HEK293 (cell line): ENCODE data around the gene METTL1.

Source experiments
- CTCF ChIA-PET: fragments of 350-600 bp; formaldehyde crosslinking; extraction: SDS; loops from one replicate; lab custom pipeline; 2021; ENCODE audit warnings: antibody characterized with exemption; lab: Yijun Ruan, JAX
- POLR2A ChIA-PET: fragments of 300-600 bp; formaldehyde crosslinking; extraction: SDS; loops from one replicate; lab custom pipeline; 2020; ENCODE audit warnings: antibody characterized with exemption, inconsistent platforms; lab: Yijun Ruan, JAX
- H3K27ac ChIP-seq: fragments of 200-500 bp; sonication (Bioruptor generic); 2 replicates; pipeline ENCODE4 v1.5.1; 2014; ENCODE audit warnings: low read depth, low read length, control low read depth, inconsistent platforms; ENCODE audit errors: extremely low read depth
- H3K36me3 ChIP-seq, 2 experiments: fragments of 200-500 bp in 1 of 2; sonication (Bioruptor generic) in 1 of 2; 1 replicate in 1 of 2; 2 replicates in 1 of 2; pipeline ENCODE4 v1.5.1; 2014 to 2017; ENCODE audit warnings: inconsistent platforms in 2 of 2, low read length in 2 of 2; ENCODE audit not compliant: control insufficient read depth in 2 of 2, insufficient read depth in 1 of 2
- H3K4me1 ChIP-seq: fragments of 200-500 bp; sonication (Bioruptor generic); 2 replicates; pipeline ENCODE4 v1.5.1; 2014; ENCODE audit warnings: mild to moderate bottlenecking, low read length, inconsistent platforms; ENCODE audit not compliant: control insufficient read depth, insufficient read depth
- H3K4me3 ChIP-seq: 2 replicates; pipeline ENCODE4 v1.5.1; 2011; ENCODE audit warnings: low read depth, mild to moderate bottlenecking, control low read depth, low read length, moderate library complexity
- H3K9me3 ChIP-seq: fragments of 200-500 bp; sonication (Bioruptor generic); 2 replicates; pipeline ENCODE4 v1.5.1; 2014; ENCODE audit warnings: low read depth, low read length, inconsistent platforms; ENCODE audit not compliant: control insufficient read depth, insufficient read depth
- FEZF1 ChIP-seq: fragments of 450-650 bp; formaldehyde crosslinking; IDR thresholded peaks from 2 replicates; pipeline ENCODE4 v1.5.1; 2016; ENCODE audit warnings: missing biosample characterization, missing genetic modification characterization
- GLI4 ChIP-seq: fragments of 450-650 bp; formaldehyde crosslinking; IDR thresholded peaks from 2 replicates; pipeline ENCODE4 v1.5.1; 2016; ENCODE audit warnings: missing biosample characterization, missing genetic modification characterization
- KLF7 ChIP-seq: fragments of 450-650 bp; formaldehyde crosslinking; IDR thresholded peaks from 2 replicates; pipeline ENCODE4 v1.5.1; 2016; ENCODE audit warnings: missing biosample characterization, missing genetic modification characterization, borderline replicate concordance
- SCRT1 ChIP-seq: fragments of 450-650 bp; formaldehyde crosslinking; IDR thresholded peaks from 2 replicates; pipeline ENCODE4 v1.5.1; 2016; ENCODE audit warnings: missing biosample characterization, missing genetic modification characterization, borderline replicate concordance
- SETDB1 ChIP-seq: IDR thresholded peaks from one replicate; pipeline ENCODE4 v1.6.1; 2017; ENCODE audit warnings: mild to moderate bottlenecking, low read length, moderate library complexity, mixed read lengths; ENCODE audit not compliant: insufficient read length
- ZBTB17 ChIP-seq: fragments of 450-650 bp; formaldehyde crosslinking; IDR thresholded peaks from 2 replicates; pipeline ENCODE4 v1.5.1; 2016; ENCODE audit warnings: missing biosample characterization, missing genetic modification characterization
- ZNF10 ChIP-seq: fragments of 450-650 bp; formaldehyde crosslinking; IDR thresholded peaks from 2 replicates; pipeline ENCODE4 v1.5.1; 2017; ENCODE audit warnings: missing biosample characterization, missing genetic modification characterization
- ZNF114 ChIP-seq: fragments of 450-650 bp; formaldehyde crosslinking; IDR thresholded peaks from 2 replicates; pipeline ENCODE4 v1.5.0; 2017; ENCODE audit warnings: missing biosample characterization, missing genetic modification characterization
- ZNF239 ChIP-seq: fragments of 450-650 bp; formaldehyde crosslinking; IDR thresholded peaks from 2 replicates; pipeline ENCODE4 v1.5.1; 2016; ENCODE audit warnings: missing biosample characterization, missing genetic modification characterization
- ZNF302 ChIP-seq: fragments of 450-650 bp; formaldehyde crosslinking; IDR thresholded peaks from 2 replicates; pipeline ENCODE4 v1.5.1; 2016; ENCODE audit warnings: missing biosample characterization, missing genetic modification characterization, low read depth
- ZNF311 ChIP-seq: fragments of 450-650 bp; formaldehyde crosslinking; IDR thresholded peaks from 2 replicates; pipeline ENCODE4 v1.5.1; 2017; ENCODE audit warnings: missing biosample characterization, missing genetic modification characterization, borderline replicate concordance
- ZNF335 ChIP-seq: fragments of 450-650 bp; formaldehyde crosslinking; conservative IDR thresholded peaks from 2 replicates; pipeline ENCODE4 v1.5.1; 2016; ENCODE audit warnings: missing biosample characterization, missing genetic modification characterization
- ZNF433 ChIP-seq: fragments of 450-650 bp; formaldehyde crosslinking; IDR thresholded peaks from 2 replicates; pipeline ENCODE4 v1.5.1; 2016; ENCODE audit warnings: missing biosample characterization, missing genetic modification characterization, low read depth
- ZNF48 ChIP-seq: fragments of 450-650 bp; formaldehyde crosslinking; IDR thresholded peaks from 2 replicates; pipeline ENCODE4 v1.5.1; 2016; ENCODE audit warnings: missing biosample characterization, missing genetic modification characterization
- ZNF544 ChIP-seq: fragments of 450-650 bp; formaldehyde crosslinking; IDR thresholded peaks from 2 replicates; pipeline ENCODE4 v1.5.0; 2017; ENCODE audit warnings: missing biosample characterization, missing genetic modification characterization
- ZNF600 ChIP-seq: fragments of 450-650 bp; formaldehyde crosslinking; IDR thresholded peaks from 2 replicates; pipeline ENCODE4 v1.5.1; 2016; ENCODE audit warnings: missing biosample characterization, missing genetic modification characterization
- ZNF664 ChIP-seq: fragments of 450-650 bp; formaldehyde crosslinking; IDR thresholded peaks from 2 replicates; pipeline ENCODE4 v1.5.1; 2016; ENCODE audit warnings: missing biosample characterization, missing genetic modification characterization
- ZNF837 ChIP-seq: fragments of 450-650 bp; formaldehyde crosslinking; IDR thresholded peaks from 2 replicates; pipeline ENCODE4 v1.5.1; 2016; ENCODE audit warnings: missing biosample characterization, missing genetic modification characterization
- TF ChIP-seq, protein P1 (sequence below): fragments of 450-650 bp; formaldehyde crosslinking; optimal IDR thresholded peaks from 2 replicates; pipeline ENCODE3; 2016; ENCODE audit warnings: missing biosample characterization, mild to moderate bottlenecking, missing genetic modification characterization
- TF ChIP-seq, protein P2 (sequence below): fragments of 450-650 bp; formaldehyde crosslinking; IDR thresholded peaks from 2 replicates; pipeline ENCODE4 v1.5.1; 2016; ENCODE audit warnings: missing biosample characterization, missing genetic modification characterization

METTL1 gene

DNA sequence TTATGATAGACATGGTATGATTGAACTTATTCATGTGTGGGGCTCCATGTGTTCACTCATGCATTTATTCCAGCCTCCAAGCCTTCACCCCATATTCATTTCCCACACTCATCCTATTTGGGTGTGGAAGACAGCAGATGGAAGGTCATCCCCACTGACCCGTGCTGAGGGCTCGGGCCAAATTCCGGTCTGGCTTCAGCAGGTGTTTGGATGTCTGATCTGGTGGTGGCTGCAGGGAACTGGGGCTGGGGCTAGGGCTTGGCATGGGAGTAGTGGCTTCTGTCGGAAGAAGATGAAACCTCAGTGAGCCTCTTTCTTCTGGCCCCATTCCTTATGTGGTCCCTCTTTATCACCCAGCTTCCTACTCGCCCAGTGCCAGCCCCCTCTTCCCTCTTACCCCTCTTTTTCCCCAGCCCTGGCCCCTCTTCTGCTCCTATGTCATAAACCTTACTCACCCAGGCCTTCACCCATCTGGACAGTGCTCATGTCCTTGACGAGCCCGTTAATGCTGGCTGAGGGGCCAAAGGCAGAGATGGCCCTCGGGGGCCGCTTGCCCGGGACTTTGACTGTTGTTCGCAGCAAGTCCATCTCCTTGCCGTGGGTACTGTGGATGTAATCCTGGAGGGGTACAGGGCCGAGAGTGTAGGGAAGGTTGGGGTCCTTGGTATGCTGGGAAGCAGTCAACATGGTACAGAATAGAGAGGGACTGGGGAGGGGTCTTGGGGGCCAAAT lies 41.4 kb downstream of the METTL1 start:
- POLR2A ChIA-PET = no interaction called here
- no peak for TF ChIP-seq ZNF311 (tag by site-specific recombination)
- no peak for TF ChIP-seq ZNF10
- TF ChIP-seq, protein P1, sequence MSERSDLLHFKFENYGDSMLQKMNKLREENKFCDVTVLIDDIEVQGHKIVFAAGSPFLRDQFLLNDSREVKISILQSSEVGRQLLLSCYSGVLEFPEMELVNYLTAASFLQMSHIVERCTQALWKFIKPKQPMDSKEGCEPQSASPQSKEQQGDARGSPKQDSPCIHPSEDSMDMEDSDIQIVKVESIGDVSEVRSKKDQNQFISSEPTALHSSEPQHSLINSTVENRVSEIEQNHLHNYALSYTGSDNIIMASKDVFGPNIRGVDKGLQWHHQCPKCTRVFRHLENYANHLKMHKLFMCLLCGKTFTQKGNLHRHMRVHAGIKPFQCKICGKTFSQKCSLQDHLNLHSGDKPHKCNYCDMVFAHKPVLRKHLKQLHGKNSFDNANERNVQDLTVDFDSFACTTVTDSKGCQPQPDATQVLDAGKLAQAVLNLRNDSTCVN (tag by site-specific recombination) = no peak
- no peak for TF ChIP-seq ZNF302 (tag by site-specific recombination)
- no peak for TF ChIP-seq ZNF239 (tag by site-specific recombination)
- no peak for TF ChIP-seq ZNF114 (tag by site-specific recombination)
- TF ChIP-seq ZNF544 (tag by site-specific recombination) = no peak
- TF ChIP-seq GLI4 (tag by site-specific recombination) = no peak
- TF ChIP-seq ZNF433 (tag by site-specific recombination) = no peak
- TF ChIP-seq ZNF335 (tag by site-specific recombination) = no peak
- TF ChIP-seq SCRT1 = no peak
- no peak for TF ChIP-seq FEZF1 (tag by site-specific recombination)
- no peak for TF ChIP-seq ZNF48 (tag by site-specific recombination)
- TF ChIP-seq ZNF837 (tag by site-specific recombination) = no peak
- TF ChIP-seq ZNF664 (tag by site-specific recombination) = no peak
- TF ChIP-seq, protein P2, sequence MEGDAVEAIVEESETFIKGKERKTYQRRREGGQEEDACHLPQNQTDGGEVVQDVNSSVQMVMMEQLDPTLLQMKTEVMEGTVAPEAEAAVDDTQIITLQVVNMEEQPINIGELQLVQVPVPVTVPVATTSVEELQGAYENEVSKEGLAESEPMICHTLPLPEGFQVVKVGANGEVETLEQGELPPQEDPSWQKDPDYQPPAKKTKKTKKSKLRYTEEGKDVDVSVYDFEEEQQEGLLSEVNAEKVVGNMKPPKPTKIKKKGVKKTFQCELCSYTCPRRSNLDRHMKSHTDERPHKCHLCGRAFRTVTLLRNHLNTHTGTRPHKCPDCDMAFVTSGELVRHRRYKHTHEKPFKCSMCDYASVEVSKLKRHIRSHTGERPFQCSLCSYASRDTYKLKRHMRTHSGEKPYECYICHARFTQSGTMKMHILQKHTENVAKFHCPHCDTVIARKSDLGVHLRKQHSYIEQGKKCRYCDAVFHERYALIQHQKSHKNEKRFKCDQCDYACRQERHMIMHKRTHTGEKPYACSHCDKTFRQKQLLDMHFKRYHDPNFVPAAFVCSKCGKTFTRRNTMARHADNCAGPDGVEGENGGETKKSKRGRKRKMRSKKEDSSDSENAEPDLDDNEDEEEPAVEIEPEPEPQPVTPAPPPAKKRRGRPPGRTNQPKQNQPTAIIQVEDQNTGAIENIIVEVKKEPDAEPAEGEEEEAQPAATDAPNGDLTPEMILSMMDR (tag by site-specific recombination) = no peak
- TF ChIP-seq KLF7 (tag by site-specific recombination) = no peak
- CTCF ChIA-PET = no interaction called here

DNA sequence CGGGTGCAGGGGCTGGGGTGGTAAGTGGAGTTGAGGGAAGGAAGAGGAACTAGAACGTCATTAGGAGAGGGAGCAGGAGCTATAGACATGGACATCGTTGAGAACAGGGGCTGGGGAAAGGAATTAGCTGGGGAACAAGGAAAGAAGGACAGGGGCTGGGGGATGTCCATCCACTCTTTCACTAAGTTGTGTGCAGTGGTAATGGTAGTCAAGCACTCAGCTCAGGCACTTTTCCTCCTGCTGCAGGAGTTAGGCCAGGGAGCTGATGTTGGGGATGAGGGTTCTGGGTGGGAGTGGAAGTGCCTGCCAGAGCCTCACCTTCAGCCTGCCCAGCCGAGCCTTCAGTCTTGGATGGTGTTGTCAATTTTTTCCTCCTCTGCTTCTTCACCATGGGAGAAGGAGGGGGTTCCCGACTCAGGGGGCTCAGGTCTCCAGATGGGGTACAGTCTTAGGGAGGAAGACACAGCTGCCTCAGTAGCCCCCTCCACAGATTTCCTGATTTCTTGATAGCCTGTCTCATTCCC lies 42.5 kb downstream of the METTL1 start:
- H3K36me3 ChIP-seq = no peaks in the 10 kb centered on the region
- no peak overlapping the region for H3K27ac ChIP-seq
- TF ChIP-seq ZNF600 (tag by site-specific recombination) (peak; percentile 48; the same call in 1 of the 2 replicates), ZBTB17 (tag by site-specific recombination) (peak; percentile 58), SETDB1 (no peak)
- TF ChIP-seq, all 188 proteins: peak for 2
- no peak overlapping the region for H3K4me3 ChIP-seq
- no peaks in the 10 kb centered on the region for H3K9me3 ChIP-seq
- CTCF ChIA-PET = no interaction called here
- no peaks in the 10 kb centered on the region for H3K4me1 ChIP-seq
- POLR2A ChIA-PET = interaction anchor here (0.8 kb wide), 1 partner anchor 19 kb away, joined by 4 read pairs; no protein-coding TSS in a partner anchor

More for the DNA sequence above, 41.4 kb downstream of the METTL1 start:
- Histone ChIP-seq H3K27ac (no peak overlapping the region), H3K4me3 (no peak overlapping the region), H3K36me3 (no peaks in the 10 kb centered on the region), H3K4me1 (no peaks in the 10 kb centered on the region), H3K9me3 (no peaks in the 10 kb centered on the region)
